GM19099 (cell line): ENCODE data around the gene GJC2.

Experiments
- POLR2A ChIP-seq: IDR thresholded peaks from 3 replicates; pipeline ENCODE4 v1.6.1; 2011; ENCODE audit warnings: low read depth; ENCODE audit not compliant: insufficient read length; ENCODE audit errors: extremely low read depth

GJC2 gene

DNA sequence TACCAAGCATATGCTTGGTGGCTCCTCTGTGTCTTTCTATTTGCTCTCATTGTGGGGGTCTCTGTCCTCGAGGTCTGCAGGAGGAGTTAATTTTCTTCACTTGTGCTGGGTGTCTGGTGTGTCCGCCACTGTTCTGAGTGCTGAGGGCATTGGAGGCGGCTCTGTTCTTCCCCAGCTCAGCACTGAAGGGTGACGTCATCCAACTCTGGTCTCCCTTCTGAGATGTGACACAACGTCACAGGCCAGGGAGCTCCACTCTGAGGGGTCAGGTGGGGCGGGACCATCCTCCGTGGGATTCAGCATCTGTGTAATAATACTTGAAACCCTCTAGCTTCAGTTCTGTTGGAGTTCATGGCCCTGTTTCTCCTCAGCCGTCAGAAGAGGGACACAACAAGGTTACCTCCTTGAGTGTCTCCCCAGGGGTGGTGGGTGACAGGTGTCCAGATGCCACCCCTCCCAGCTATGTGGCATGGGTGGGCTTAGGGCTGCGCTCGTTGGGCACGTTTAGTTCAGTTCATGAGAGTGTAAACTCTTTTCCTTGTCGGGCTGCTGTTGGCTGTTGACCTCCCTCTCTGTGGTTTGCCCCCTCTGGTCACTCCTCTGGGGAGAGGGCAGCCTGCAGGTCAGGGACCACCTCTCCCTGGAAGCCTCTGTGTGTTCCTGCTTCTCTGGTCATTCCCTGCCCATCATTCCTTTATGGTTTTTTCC, 19.0 kb downstream of the GJC2 start:
- TF ChIP-seq POLR2A: no peak

DNA sequence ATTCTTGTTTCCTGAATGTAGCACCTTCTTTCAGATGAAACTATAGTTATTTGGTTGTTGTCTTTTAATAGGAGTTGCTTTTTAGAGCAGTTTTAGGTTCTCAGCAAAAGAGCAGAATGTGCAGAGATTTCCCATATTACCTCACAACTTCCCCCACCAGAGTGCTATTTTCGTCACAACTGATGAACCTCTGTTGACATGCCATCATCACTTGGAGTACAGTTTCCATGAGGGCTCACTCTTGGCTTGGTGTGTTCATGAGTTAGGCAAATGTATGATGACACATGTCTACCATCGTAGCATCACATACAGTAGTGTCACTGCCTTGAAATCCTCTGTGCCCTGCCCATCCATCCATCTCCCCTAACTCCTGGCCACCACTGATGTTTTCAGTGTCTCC, 19.6 kb downstream of the GJC2 start:
- TF ChIP-seq POLR2A: no peak

DNA sequence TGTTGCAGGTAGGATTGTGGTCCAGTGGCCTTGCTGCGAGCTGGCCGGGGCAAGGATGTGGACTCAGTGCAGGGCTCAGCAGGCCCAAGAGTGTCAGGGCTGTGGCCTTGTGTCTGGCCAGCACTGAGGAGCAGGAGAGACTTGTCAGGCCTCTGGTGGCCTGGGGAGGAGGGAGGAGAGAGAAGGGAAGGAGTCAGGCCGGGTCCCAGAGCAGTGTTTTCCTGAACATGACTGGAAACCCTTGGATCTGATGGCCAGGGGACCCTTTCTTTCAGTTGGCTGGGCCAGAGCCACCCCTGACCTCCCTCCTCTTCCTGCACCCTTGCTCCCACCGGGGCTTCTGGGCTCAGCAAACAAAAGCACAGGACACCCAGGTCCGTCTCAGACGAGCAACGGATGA, 20.9 kb downstream of the GJC2 start:
- TF ChIP-seq POLR2A: no peak

DNA sequence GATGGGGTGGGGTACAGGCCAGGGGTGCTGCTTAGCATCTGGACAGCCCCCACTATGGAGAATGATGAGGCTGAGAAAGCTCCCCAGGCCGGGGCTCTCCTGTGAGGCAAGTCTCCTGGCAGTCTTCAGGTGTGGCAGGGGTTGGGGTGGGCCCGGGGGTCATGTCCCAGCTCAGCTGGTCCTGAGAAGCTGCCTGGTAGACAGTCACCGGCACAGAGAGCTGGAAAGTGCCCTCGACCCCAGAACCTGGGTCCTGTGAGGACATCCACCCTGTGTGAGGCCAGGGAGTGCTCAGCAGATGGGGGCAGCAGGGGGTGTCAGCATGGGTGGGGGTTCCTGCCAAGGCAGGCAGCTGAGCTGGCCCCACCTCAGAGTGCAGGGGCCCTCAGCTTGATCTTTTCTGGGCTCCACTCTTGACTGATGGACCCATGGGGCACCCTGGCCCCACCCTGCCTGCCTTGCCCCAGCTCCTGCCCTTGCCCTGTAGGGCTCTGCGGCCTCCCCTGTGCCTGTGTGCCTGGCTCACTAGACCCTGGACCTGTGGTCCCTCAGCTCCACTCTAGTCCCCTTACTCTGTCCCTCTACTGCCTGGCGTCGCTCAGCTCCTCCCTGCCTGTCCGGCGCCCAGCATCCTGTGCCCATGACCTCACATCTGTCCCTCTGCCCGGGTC, 21.6 kb downstream of the GJC2 start:
- no peak for TF ChIP-seq POLR2A

DNA sequence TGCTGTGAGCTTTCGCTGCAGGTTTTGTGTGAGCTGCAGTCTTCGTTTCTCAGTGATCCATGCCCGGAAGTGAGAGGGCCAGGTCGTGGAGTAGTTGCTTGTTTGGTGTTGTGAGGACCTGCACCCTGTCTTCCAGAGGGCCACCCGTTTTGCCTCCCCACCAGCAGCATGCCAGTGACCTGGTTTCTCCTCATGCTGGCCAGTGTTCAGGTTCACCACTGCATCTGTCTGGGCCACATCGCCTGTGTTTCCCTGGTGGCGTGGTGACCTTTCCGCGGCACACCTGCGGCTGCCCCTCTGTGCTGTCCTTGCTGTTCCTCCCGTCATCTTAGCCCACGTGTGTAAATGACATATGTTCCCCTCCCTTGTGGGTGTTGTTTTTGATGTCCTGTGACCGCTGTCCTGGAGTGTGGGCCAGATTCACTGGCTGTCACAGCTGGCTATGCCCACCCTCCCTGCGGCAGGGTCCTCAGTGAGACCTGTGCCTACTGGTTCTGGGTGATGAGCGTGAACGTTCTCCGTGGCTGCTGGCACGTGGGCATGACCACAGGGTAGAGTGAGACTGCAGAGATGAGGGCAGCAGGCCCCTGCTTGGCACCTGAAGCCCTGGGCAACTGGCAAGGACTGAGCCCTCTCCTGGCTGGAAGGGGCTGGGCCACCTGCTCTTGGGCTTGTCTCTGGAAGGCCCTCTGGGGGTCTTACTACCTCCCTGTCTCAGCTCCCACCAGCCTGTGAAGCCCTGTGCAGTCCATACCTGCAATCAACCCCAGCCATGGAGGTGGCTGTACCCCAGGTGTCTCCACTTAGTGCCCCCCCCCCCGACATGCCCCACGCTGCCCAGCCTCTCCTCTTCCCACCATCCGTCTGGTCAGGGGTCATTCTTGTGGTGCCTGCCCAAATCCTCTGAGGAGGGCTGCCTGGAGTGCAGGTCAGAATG, 23.1 kb downstream of the GJC2 start:
- TF ChIP-seq POLR2A: no peak

DNA sequence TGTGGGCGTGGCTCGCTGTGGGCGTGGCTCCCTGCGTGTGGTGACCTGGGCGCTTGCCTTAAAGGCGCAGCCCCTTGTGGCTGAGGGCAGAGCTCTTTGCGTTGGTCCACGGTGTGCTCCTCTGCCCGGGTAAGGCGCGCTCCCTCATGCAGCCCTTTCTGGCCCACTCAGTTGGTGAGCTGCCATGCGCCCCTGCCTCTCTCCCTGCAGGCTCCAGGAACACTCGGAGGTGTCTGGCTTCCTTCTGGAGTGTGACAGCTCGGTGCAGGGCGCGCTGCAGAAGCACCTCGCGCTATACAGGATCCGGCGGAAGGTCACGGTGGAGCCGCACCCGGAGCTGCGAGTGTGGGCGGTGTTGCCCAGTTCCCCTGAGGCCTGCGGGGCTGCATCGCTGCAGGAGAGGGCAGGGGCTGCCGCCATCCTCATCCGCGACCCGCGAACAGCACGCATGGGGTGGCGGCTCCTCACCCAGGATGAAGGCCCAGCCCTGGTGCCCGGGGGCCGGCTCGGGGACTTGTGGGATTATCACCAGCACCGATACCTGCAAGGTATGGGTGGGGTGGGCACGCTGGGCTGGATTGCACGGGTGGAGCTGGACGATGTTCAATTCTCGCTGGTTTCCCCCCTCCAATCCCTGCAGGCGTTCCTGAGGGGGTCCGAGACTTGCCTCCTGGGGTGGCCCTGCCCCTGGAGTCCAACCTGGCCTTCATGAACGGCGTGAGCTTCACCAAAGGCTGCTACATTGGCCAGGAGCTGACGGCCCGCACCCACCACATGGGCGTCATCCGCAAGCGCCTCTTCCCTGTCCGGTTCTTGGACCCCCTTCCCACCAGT, 25.0 kb downstream of the GJC2 start:
- no peak for TF ChIP-seq POLR2A

DNA sequence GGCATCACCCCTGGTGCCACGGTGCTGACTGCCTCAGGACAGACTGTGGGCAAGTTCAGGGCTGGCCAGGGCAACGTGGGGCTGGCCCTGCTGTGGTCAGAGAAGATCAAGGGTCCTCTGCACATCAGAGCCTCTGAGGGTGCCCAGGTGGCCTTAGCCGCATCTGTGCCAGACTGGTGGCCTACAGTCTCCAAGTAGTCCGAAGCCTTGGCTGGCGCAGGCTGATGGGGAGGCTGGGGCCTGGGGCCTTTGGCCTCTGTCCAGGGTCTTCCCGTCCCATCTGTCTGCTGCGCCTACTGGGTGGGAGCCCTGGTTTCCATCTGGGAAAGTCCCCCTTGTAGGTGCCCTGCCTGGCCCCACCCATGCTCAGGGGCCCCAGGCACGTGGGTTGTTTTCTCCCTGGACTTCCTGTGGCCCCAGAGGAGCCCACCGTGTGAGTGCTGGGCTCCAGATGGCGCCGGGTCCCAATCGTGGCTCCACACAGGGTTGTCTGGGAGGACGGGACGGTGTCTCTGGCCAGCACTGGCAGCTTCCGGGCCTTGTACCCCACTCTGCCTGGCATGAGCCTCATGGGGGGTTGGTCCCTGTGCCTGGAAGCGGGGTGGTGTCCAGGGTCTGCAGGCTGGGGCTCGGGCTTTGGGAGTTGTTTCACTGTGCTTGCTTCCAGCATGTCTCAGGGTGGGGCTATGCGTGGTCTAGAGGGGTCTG, 25.7 kb downstream of the GJC2 start:
- TF ChIP-seq POLR2A: no peak

DNA sequence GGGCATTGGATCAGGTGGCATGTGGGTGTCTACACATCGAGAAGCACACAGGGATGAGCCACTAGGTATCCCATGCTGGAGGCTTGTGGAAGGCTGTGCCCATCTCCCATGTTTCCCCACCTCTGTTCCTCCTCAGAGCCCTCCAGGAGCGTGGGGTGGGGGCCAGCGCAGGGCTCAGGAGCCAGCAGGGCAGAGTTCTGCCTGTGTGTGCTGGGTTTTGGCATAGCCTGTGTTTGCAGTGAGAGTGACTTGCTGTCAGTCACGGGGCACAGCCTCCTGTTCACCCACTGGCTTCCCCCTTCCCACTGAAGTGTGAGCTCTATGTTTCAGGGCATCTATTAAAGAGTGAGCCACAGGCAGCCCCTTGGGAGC, 26.3 kb downstream of the GJC2 start:
- no peak for TF ChIP-seq POLR2A

DNA sequence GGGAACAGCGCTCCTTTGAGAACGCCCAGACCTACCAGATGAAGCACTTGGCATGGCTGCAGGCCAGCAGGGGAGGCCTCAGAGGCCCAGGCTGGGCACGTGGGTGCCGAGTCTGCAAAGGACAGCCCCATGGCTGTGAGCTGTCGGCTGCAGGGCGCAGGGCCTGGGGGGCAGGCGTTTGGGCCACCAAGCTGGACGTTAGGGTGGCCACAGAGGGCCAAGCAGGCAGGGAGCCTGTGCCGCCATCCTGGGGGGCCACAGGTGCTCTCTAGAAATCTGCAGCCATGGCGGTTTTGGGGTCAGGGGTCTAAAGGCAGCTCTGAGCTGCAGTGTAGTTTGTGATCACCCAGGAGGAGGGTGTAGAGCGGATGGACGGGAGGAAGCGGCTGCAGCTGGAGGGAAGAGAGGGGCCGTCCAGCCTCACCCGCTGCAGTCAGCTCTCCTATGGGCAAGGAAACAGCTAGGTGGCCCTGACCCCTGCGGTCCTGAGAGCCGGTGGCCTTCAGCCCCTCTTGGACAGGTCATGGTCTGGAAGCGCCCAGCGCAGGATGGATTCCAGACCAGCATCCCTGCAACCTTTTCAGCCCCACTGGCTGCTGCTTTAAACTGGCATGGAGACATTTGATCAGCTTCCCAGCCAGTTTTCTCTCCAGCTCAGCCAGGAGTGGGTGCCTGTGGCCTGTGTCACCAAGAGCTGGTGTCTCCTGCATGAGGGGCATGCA, 26.9 kb downstream of the GJC2 start:
- TF ChIP-seq POLR2A: no peak

DNA sequence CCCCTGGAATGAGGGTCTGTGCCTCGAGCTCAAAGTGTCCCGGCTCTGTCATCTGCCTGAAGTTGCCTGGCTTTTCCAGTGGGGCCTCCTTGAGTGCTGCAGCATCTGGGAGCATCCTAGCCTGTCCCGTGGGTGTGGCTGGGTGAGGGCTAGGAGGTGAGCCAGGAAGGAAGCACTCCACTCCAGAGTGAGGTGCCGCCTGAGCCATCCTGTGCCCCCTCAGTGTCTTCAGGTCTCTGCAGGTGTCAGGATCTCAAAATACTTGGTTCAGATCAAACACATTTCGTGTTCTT, 27.4 kb downstream of the GJC2 start:
- TF ChIP-seq POLR2A: no peak

DNA sequence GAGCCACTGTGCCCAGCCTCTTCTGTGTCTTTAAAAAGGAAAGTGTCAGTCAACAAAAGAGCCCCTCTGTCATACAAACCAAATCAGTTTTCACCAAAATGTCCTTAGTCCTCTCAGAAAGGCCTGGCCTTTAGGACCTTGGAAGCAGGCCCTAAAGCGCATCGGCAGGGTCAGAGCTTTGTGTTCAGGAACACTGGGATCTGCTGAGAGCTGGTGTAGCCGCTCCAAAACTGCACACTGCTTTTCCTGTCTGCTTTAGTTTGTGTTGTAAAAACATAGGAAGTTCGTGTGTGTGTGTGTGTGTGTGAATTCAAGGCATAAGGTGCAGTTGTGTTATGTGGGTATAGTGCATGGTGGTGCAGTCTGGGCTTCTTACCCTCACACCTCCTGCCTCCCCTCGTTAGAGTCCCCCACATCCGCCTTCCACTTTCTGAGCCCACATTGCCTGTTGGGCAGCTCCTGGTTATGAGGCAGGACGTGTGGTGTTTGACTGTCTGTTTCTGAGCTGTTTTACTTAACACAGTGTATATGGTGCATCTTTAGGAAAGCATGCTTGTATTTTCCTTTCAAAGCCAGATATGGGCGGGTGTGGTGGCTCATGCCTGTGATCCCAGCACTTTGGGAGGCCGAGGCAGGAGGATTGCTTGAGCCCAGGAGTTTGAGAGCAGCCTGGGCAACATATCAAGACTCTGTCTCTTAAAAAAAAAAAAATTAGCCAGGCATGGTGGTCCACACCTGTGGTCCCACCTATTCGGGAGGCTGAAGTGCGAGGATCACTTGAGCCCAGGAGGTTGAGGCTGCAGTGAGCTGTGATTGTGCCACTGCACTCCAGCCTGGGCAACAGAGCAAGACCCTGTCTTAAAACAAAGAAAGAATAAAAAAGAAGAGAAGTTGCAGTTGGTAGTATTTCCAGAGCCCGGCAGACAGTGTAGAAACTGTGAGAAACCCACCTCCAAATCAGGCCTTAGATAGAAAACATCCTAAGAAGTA, 28.3 kb downstream of the GJC2 start:
- no peak for TF ChIP-seq POLR2A
